Right cardiac atrium (tissue), 5 donors: ENCODE measurements around the gene CPXM2. TPM values are rescaled to one million over a fixed set of nuclear protein-coding genes. Genes with fewer than 3 reads are reported as not detected.

Experiments
- ATAC-seq, 2 donors: fragments of 200-7000 bp; cut with Tn5 transposase; one replicate each; pipeline versions ENCODE4 v1.8.0 to v1.9.1; 2020; ENCODE audit warnings: moderate library complexity in 2 of 2, mild to moderate bottlenecking in 1 of 2
- DNase-seq, 3 donors: peaks; one replicate each; pipeline ENCODE4 v3.0.0-alpha.2; 2020
- H3K27ac ChIP-seq: one replicate; pipeline ENCODE4 v1.5.1; 2013; ENCODE audit warnings: mild to moderate bottlenecking, low read length, control low read depth, moderate library complexity
- H3K27me3 ChIP-seq: one replicate; pipeline ENCODE4 v1.6.1; 2013; ENCODE audit not compliant: control insufficient read depth, insufficient read depth
- H3K4me1 ChIP-seq: one replicate; pipeline ENCODE4 v1.6.1; 2013; ENCODE audit warnings: low read length; ENCODE audit not compliant: control insufficient read depth, insufficient read depth
- H3K4me3 ChIP-seq: one replicate; pipeline ENCODE4 v1.5.1; 2013; ENCODE audit warnings: low read length, control low read depth
- H3K9me3 ChIP-seq: one replicate; pipeline ENCODE4 v1.6.1; 2013; ENCODE audit warnings: low read length; ENCODE audit not compliant: control insufficient read depth
- WGBS: extraction: QIAGEN DNeasy Blood & Tissue Kit; methylation state at CpG from one replicate; pipeline ENCODE4 v1.1.7; 2013; 5-methylcytosine and 5-hydroxymethylcytosine counted together
- intact Hi-C, 4 donors: fragments of 100-400 bp; cut with DNase I; formaldehyde crosslinking; loops; one replicate each; pipeline versions ENCODE4 v1.11.0 to v1.14.0; 2022 to 2023
- polyA plus RNA-seq: library from polyadenylated mRNA; stranded (reverse); fragments of 200-250 nt; gene quantifications from one replicate; pipeline ENCODE4 v1.2.3, GENCODE V29; 2013
- total RNA-seq, 4 donors: library from RNA; stranded (reverse); fragmentation: NEBNext Ultra II Directional; extraction: Animal tissue kit (Norgen Biotek cat#: 25700); gene quantifications; one replicate each; pipeline ENCODE4 v1.2.1, GENCODE V29; 2021
- donor health status: healthy with polysubstance abuse.
- donor health status: DM: no; HTN: yes; CAD: no.
- donor health status: DM: no; HTN: no; CAD: no.
- donor health status: DM: no; HTN: yes; CAD: no; lungs with severe emphysema.
- donor health status: DM: yes; HTN: yes; CAD: no.

Gene CPXM2
- total and polyA plus RNA-seq, 5 donors, result 2.1 to 12.8 (median 6.7) TPM

DNA sequence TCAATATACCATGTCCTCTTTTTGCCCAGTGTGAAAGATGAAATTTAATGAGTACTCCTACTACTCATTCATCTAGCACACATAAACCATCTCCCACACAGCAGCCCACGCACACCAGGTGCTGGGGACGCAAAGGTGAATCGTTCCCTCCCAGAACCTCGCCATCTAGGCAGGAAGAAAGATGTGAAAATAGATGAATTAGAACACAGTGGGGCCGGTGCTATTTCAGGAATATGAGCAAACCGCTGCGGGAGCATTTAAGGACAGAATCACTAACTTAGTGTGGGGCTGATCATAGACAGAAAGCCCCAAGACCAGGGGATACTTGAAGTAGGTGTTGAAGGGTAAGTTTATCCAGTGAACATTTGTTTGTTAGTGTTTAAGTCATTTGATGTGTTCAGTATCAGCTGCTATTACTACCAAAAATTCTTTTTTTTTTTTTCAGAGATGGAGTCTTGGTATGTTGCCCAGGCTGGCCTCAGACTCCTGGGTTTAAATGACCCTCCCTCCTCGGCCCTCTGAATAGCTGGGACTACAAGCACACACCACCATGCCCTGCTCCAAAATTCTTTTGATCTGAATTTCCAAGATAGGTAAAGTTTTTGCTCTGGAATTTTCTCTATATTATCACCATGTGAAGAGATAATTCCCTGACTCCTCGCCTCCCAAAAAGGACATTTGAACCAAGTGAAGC lies 48.8 kb downstream of the CPXM2 start:
- no peaks in the 10 kb centered on the region for H3K4me1 ChIP-seq
- intact Hi-C loops, result no loop called here
- DNase-seq (no peak), ATAC-seq (no peak)
- no peaks in the 10 kb centered on the region for H3K9me3 ChIP-seq
- no peak overlapping the region for H3K27ac ChIP-seq
- H3K4me3 ChIP-seq, result no peak overlapping the region
- H3K27me3 ChIP-seq, result no peaks in the 10 kb centered on the region
- WGBS, result 64% methylated on average over 9 of the region's 9 CpGs

DNA sequence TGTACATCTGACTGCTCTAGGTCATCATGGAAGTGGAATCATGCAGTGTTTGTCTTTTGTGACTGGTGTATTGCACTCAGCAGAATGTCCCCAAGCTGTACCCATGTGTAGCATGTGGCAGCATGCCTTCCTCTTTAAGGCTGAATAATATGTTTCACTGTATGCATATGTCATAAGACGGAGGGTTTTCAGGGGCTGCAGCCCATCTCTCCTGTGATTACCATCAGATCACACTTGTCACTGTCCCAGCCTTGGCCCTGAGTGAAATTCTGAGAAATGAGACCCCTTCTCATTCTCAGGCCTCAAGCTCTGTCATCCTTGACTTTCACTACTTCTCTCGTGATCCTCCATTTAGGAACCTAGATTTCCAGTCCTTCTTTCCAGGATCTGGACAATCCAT lies 50.0 kb downstream of the CPXM2 start:
- H3K4me1 ChIP-seq, result no peaks in the 10 kb centered on the region
- ATAC-seq (no peak), DNase-seq (no peak)
- no peaks in the 10 kb centered on the region for H3K27me3 ChIP-seq
- no peak overlapping the region for H3K27ac ChIP-seq
- H3K4me3 ChIP-seq, result no peak overlapping the region
- intact Hi-C loops, result no loop called here
- WGBS, result 84% methylated on average over 2 of the region's 2 CpGs
- H3K9me3 ChIP-seq, result no peaks in the 10 kb centered on the region

DNA sequence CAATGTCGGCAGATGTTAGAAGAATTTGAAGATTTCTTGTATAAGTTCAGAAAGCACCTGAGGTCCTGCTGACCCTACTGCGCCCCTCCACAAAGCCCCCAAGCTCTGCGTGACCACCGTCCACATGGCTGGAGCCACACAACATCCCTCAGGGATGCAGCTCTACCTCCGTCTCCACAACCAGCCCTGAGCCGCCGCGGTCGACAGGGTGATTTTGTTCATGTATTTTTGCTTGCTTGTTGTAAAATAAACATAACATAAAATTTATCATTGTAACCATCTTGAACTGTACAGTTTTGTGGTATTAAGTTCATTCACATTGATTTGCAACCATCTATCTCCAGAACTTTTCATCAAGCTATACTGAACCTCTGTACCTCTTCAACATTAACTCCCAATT lies 50.5 kb downstream of the CPXM2 start:
- no peaks in the 10 kb centered on the region for H3K27me3 ChIP-seq
- no peaks in the 10 kb centered on the region for H3K9me3 ChIP-seq
- H3K4me1 ChIP-seq, result no peaks in the 10 kb centered on the region
- H3K4me3 ChIP-seq, result no peak overlapping the region
- DNase-seq (no peak), ATAC-seq (no peak)
- intact Hi-C loops, result no loop called here
- H3K27ac ChIP-seq, result no peak overlapping the region
- 94% methylated on average over 9 of the region's 9 CpGs for WGBS

DNA sequence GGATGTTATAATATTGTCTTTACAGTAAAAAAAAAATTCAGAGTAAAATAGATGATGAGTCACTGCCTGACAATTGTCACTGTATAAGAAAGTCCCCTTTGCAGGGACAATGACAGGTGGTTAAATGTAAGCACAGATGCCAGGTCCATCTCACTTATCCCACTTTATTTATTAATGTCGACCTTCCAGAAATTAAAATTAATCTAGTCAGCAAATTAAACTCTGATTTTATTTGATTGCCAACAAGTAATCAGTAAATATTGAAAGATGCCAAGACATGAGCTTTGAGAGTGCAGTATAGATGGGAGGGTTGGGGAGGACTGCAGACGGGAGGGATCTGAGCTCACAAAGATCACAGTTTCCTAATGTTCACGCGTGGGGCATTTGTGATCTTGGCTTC lies 50.9 kb downstream of the CPXM2 start:
- Histone ChIP-seq H3K9me3 (no peaks in the 10 kb centered on the region), H3K27ac (no peak overlapping the region), H3K4me1 (no peaks in the 10 kb centered on the region), H3K4me3 (no peak overlapping the region), H3K27me3 (no peaks in the 10 kb centered on the region)
- intact Hi-C loops, result no loop called here
- DNase-seq (no peak), ATAC-seq (no peak)
- 80% methylated on average over 4 of the region's 4 CpGs for WGBS

GRCh38 chr10:123838596-123839310 lies 52.9 kb downstream of the CPXM2 start:
- DNase-seq (no peak), ATAC-seq (no peak)
- no peak overlapping the region for H3K27ac ChIP-seq
- intact Hi-C loops, result no loop called here
- no peaks in the 10 kb centered on the region for H3K9me3 ChIP-seq
- no peak overlapping the region for H3K4me3 ChIP-seq
- 82% methylated on average over 13 of the region's 13 CpGs for WGBS
- no peaks in the 10 kb centered on the region for H3K27me3 ChIP-seq
- no peaks in the 10 kb centered on the region for H3K4me1 ChIP-seq

GRCh38 chr10:123837756-123838155 lies 53.9 kb downstream of the CPXM2 start:
- Histone ChIP-seq H3K4me1 (no peaks in the 10 kb centered on the region), H3K27ac (no peak overlapping the region), H3K9me3 (no peaks in the 10 kb centered on the region), H3K27me3 (no peaks in the 10 kb centered on the region), H3K4me3 (no peak overlapping the region)
- no peak for DNase-seq
- 92% methylated on average over 6 of the region's 6 CpGs for WGBS
- intact Hi-C loops, result no loop called here
- ATAC-seq, result no peak

DNA sequence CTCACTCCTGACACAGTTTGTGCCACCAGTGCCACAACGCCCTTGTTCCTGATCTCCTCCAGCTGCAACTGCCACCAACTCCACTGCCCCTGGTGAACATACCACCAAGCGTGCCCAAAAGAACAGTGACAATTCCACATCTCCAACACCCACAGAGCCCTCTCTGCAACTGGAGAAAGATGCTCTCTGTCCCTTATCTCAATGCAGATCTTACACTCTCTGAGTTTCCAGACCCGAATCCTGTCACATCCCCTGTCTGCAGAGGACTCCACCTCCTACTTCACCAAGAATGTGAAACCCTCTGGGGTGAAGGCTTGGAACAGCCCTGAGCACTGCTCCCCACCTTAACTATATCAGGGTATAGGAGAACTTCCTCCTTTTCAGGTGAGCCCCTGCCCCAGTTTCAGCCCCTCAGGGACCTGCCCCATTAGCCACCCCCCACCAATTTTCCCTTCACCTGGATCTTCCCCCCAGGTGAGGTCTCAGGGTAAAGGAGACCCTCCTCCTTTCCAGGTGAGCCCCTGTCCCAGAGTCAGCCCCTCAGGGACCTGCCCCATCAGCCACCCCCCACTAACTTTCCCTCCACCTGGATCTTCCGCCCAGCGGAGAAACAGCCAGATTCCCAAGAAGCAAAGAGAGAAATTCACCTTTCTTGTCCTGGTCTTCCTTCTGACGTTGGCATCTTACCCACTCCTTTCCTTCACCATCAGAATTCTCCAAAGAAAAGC lies 55.0 kb downstream of the CPXM2 start:
- 75% methylated on average over 6 of the region's 6 CpGs for WGBS
- no peaks in the 10 kb centered on the region for H3K4me1 ChIP-seq
- H3K9me3 ChIP-seq, result no peaks in the 10 kb centered on the region
- H3K27ac ChIP-seq, result no peak overlapping the region
- no peak overlapping the region for H3K4me3 ChIP-seq
- H3K27me3 ChIP-seq, result no peaks in the 10 kb centered on the region
- ATAC-seq, result no peak
- DNase-seq, result no peak
- intact Hi-C loops, result no loop called here

GRCh38 chr10:123835575-123835974 lies 56.0 kb downstream of the CPXM2 start:
- Histone ChIP-seq H3K4me3 (no peak overlapping the region), H3K27ac (no peak overlapping the region), H3K9me3 (no peaks in the 10 kb centered on the region), H3K27me3 (no peaks in the 10 kb centered on the region), H3K4me1 (no peaks in the 10 kb centered on the region)
- intact Hi-C loops, result no loop called here
- no peak for DNase-seq
- WGBS, result 57% methylated on average over 5 of the region's 5 CpGs
- ATAC-seq, result no peak

DNA sequence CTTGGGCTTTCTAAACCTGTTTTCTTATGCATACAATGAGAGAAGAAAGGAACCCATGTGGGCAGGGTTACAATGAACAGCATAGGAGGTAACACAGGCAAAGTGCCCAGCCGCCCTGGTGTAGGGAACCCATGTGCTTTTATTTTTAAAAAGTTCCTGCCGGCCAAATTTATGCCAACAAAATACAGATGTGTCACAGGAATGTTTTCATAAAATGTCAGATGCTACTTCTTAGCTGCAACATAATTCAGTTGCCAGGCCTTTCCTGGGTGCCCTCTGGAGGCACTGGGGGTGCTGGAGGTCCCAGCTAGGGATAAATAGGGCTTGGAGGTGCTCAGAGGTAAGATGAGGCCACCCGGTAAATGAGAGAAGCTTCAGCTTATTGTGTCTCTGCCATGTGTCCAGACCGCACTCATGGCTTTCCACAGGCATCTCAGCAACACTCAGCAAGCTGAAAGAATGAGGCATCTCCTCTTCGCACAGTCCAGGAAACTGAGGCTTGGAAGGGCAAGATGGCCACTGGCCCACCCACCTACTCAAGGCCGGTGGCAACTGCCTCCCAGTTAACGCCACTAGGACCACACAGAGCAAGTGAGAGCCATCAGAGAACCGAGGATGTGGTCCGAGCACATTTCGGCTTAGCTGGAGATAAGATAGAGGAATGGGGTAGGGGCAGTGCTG lies 58.3 kb downstream of the CPXM2 start:
- no peak overlapping the region for H3K4me3 ChIP-seq
- no peaks in the 10 kb centered on the region for H3K4me1 ChIP-seq
- H3K9me3 ChIP-seq, result no peaks in the 10 kb centered on the region
- DNase-seq, result no peak
- intact Hi-C loops, result no loop called here
- H3K27ac ChIP-seq, result no peak overlapping the region
- no peaks in the 10 kb centered on the region for H3K27me3 ChIP-seq
- 85% methylated on average over 10 of the region's 10 CpGs for WGBS
- no peak for ATAC-seq

DNA sequence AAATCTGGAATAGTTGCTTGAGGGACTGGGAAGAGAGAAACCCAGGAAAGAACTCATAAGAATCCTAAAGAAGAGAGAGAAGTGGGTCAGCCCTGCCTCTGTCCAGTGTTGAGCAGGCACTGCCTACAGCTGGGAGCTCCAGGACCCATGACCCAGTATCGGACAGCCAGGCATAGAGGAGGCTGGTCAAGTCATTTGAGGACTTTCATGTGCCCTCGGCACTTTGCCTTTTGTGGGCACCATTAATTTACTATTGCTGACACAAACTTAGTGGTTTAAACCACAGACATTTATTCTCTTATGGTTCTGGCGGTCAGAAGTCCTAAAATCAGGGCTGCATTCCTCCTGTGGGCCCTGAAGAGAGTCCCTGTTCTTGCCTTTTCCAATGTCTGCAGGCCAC lies 60.3 kb downstream of the CPXM2 start:
- Histone ChIP-seq H3K27ac (no peak overlapping the region), H3K4me1 (no peaks in the 10 kb centered on the region), H3K27me3 (no peaks in the 10 kb centered on the region), H3K4me3 (no peak overlapping the region), H3K9me3 (no peaks in the 10 kb centered on the region)
- DNase-seq, result no peak
- ATAC-seq, result no peak
- 81% methylated on average over 3 of the region's 3 CpGs for WGBS
- intact Hi-C loops, result no loop called here

DNA sequence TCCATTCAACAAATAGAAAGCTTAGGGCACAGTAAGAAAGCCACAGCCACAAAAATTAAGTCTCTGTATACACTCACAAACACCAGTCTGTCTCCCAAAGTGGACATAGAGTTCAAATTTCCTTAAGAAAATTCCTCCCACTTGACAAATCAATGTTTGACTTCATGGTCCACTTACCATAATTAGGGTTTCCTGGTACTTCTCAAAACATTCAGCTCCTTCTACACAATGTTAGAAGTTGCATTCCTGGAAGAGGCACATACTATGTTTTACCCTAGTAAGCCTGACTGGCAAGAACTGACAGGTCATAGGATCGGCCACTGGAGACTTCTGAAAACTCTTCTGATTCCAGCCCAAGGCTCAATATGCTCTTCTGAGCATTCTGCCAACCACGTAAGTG lies 70.5 kb downstream of the CPXM2 start:
- 83% methylated on average over 2 of the region's 2 CpGs for WGBS
- intact Hi-C loops, result no loop called here
- no peak overlapping the region for H3K27ac ChIP-seq

More for the DNA sequence above, 70.5 kb downstream of the CPXM2 start:
- no peak for DNase-seq
- H3K9me3 ChIP-seq, result no peaks in the 10 kb centered on the region
- H3K27me3 ChIP-seq, result no peaks in the 10 kb centered on the region
- no peaks in the 10 kb centered on the region for H3K4me1 ChIP-seq
- no peak overlapping the region for H3K4me3 ChIP-seq
- ATAC-seq, result no peak
